GM19324 (cell line): ENCODE data around the gene PSMG3.
A peak's percentile ranks its signal among the peaks of the same experiment; 100 is the strongest.

Source experiments
- ATAC-seq: cut with Tn5 transposase; IDR thresholded peaks from one replicate; pipeline ENCODE4 v1.9.1; 2021; ENCODE audit warnings: mild to moderate bottlenecking, moderate library complexity; ENCODE audit not compliant: unreplicated experiment, low FRiP score

PSMG3 gene

GRCh38 chr7:1559626-1560590 lies 9.9 kb downstream of the PSMG3 start:
- no peak for ATAC-seq

GRCh38 chr7:1558841-1559625 lies 10.8 kb downstream of the PSMG3 start:
- no peak for ATAC-seq

GRCh38 chr7:1558181-1558811 lies 11.5 kb downstream of the PSMG3 start:
- no peak for ATAC-seq

- ATAC-seq = no peak
These were observed 12.1 kb downstream of the PSMG3 start for GRCh38 chr7:1557771-1558170.

- ATAC-seq = no peak
These were observed 12.8 kb downstream of the PSMG3 start for GRCh38 chr7:1557006-1557405.

GRCh38 chr7:1555813-1556543 lies 13.9 kb downstream of the PSMG3 start, which contains the start of gene TMEM184A:
TMEM184A (minus strand) TSS chr7:1556205; CDS start chr7:1555484, 721 bp downstream.
- ATAC-seq = peak; percentile 44

GRCh38 chr7:1555046-1555812 lies 14.6 kb downstream of the PSMG3 start:
- ATAC-seq = no peak

- ATAC-seq = no peak
These were observed 15.3 kb downstream of the PSMG3 start for GRCh38 chr7:1554333-1555045.

- no peak for ATAC-seq
These were observed 16.2 kb downstream of the PSMG3 start for GRCh38 chr7:1553512-1554210.

GRCh38 chr7:1552200-1552599 lies 17.6 kb downstream of the PSMG3 start:
- ATAC-seq = no peak

GRCh38 chr7:1550846-1551155 lies 19.0 kb downstream of the PSMG3 start:
- no peak for ATAC-seq

GRCh38 chr7:1550005-1550845 lies 19.6 kb downstream of the PSMG3 start:
- no peak for ATAC-seq

- ATAC-seq = no peak
These were observed 20.4 kb downstream of the PSMG3 start for GRCh38 chr7:1549357-1550004.

- ATAC-seq = no peak
These were observed 20.9 kb downstream of the PSMG3 start for GRCh38 chr7:1548944-1549343.

GRCh38 chr7:1548438-1548831 lies 21.4 kb downstream of the PSMG3 start:
- ATAC-seq = no peak

GRCh38 chr7:1547777-1548437 lies 21.9 kb downstream of the PSMG3 start:
- ATAC-seq = no peak
